A549 treated with AZD9567 at 1 μM for 4 hours (cell line): ENCODE measurements around the gene HUS1B. TPM values are rescaled to one million over a fixed set of nuclear protein-coding genes. Genes with fewer than 3 reads are reported as not detected.

Source experiments
- total RNA-seq: library from RNA; stranded (reverse); fragments of 200-300 nt; extraction: Qiagen RNA extraction; gene quantifications from 5 replicates; pipeline ENCODE4 v1.2.3, GENCODE V29; 2022; ENCODE audit not compliant: insufficient read depth

Gene HUS1B
- total RNA-seq = 0.12 to 0.37 TPM (median 0.25 TPM) in 4 of 5 replicates, not detected in the other

DNA sequence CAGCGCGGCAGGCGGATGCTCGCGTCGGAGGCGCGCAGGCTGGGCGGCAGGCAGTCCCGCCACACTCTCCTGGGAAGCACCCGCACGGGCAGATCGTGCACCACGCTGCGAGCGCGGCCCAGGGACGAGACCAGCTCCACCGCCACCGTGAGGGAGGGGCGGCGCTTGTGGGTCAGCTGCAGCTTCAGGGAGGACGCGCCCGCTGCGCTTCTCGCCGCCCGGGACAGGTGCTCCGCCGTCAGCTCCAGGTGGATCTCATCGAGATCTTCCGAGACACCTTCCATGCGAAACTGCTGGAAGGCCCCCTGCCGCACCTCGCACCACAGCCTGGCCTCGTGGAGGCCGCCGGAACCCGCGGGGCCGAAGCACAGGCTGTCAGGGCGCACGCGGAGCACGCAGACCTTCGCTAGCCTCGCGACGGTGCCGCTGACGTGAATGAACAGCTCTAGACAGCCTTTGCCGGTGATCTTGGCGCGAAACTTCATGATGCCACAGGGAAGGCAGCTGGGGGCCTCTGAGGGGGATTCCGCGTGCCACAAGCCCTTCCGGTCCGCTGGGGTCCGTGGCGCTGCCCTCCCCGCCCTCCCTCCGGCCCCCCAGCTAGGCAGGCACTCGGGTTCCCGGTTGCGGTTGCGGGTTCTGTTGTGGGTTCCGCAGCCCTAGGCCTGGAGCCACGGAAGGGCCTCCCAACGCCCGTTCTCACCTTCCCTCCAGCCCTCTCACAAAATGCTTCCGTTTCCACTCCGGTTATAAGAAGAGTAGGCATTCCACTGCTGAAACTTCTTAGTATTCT lies at the start of gene HUS1B:
HUS1B (minus strand) TSS at position 641 of the 793 bp plus-strand sequence; CDS start at position 485, 156 bp downstream.

DNA sequence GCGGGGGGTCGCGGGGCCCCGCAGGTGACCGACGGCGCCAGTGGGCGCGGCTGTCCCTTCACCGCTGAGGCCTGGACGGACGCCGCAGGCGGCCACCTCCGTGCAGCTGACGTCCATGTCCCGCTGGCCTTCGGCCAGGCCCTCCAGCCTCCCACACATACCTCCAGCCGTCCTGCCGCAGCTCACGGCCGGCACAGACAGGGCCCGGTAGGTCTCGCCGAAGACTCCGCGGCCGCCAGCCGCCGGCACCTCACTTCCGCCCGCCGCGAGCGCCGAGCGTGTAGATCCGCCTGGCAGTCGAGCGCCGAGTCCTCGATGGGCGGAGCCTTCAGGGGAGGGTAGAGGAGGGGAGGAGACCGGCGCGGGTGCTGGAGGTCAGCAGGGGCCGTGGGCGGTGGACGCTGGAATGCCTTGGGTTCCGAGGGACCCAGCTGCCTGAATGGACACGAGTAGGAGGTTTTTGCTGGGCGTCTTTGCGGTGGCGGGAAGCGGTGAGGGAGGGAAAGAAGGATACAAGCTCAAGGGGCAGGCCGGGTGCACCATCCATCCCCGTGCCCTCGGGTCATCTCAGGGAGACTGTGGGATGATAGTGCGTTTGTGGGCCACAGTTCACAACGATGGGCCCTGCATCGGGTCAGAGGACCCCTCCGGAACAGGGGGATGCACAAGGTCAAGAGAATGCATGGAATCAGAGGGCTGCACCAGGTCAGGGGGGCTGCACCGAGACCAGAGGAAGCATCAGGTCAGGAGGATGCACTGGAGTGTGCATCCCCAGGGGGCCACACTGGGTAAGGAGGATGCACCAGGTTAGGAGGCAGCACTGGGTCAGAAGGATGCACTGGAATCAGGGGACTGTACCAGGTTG lies 36.2 kb upstream of the HUS1B start, which contains the start of gene EXOC2:
EXOC2 (minus strand) TSS at position 282 of the 865 bp plus-strand sequence. CDS start 55,321 bp downstream, outside the sequence.

Other genes with a start within 250 kb of the HUS1B start
- 9.7 to 11.8 TPM (median 10.9 TPM) in 5 replicates for gene EXOC2, start 36.0 kb upstream of the HUS1B start, total RNA-seq